GM21717 (cell line): ENCODE results near the gene DHX29.

Experiments used
- ATAC-seq: cut with Tn5 transposase; IDR thresholded peaks from one replicate; pipeline ENCODE4 v1.9.1; 2021; ENCODE audit warnings: mild to moderate bottlenecking, moderate library complexity; ENCODE audit not compliant: unreplicated experiment

DHX29 gene

GRCh38 chr5:55232271-55232984 lies 75.1 kb downstream of the DHX29 start:
- ATAC-seq, result no peak

DNA sequence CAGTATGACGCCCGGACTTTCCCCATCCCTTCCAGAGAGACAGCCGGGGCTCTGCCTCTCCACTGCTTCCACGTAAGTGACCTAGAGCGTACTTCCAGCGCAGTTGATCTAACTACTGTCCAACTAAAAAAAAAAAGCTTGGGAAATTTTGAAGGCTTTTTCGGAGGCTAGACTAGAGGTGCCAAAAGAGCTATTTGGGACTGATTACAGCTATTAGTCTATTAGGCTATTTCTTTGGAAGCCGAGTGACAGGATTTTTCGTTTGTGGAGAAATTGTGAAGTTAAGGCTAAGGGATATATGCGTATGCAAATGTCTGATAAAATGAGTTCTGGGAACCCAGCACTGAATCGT lies 75.6 kb downstream of the DHX29 start:
- ATAC-seq, result no peak

- no peak for ATAC-seq
Observed at GRCh38 chr5:55231029-55231918, 76.2 kb downstream of the DHX29 start.

DNA sequence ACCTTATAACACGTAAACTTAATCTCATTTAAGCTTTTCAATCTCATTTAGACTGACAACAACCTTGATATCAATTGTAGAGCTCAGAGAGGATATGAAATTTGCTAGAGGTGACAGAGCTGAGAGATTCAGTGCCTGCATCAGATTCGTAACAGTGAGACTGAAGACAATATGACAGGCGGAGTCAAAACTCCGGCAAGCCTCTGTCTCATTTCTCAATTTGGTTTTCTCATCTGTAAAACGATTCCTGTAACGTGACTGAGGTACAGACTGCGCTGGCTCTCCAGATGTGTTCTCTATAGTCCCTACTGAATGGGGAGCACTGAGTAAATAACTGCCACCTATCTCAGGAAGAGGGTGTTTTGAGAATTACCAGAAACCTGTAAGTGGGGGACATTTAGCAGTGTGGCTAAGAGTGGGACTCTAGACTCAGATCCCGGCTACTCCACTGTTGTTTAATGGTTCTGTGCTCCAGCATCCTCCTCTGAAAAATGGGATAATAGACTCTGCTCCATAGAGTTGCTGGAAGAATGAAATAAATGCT lies 77.3 kb downstream of the DHX29 start:
- no peak for ATAC-seq

DNA sequence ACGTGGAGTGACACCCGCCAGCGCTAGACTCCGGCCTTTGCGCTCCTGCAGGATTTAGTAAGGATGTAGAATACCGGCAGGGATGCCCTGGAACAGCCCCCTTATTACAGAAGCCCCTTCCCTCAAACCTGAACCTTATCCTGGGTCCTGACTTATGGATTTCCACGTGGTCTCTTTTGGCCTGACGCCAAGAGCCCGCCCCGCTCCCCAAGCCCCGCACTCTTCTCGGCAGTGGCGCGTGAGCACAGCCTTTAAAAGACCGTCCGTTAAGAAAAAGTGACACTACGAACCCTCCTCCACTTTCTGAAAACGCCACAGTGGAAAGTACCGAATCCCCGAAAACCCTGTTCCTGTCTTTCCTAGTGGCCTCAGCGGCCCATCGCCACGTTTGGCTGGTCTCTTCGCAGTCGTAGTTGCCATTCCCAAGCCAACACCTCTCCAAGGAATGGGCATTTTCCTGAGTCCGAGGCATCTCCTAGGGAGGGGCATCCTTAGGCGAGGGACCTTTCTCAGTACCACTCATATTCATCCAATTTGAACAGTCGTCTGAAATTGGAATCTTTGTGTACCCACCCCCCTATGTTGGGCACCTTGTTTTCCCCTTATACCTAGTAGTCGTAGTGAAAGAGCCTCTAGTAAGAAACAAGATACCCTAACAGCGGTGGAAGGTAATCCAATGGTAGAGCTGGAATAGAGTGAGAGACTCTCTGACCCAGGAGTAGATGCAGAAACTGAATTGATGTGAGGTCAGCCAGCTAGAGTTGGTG lies 79.6 kb downstream of the DHX29 start:
- ATAC-seq, result no peak

- peak; percentile 51 for ATAC-seq
Observed at GRCh38 chr5:55226934-55227663, 80.4 kb downstream of the DHX29 start, which contains the start of gene MCIDAS. Gene MCIDAS, minus strand, starts transcription at chr5:55227315. Its CDS starts 177 bp downstream, at chr5:55227138.

DNA sequence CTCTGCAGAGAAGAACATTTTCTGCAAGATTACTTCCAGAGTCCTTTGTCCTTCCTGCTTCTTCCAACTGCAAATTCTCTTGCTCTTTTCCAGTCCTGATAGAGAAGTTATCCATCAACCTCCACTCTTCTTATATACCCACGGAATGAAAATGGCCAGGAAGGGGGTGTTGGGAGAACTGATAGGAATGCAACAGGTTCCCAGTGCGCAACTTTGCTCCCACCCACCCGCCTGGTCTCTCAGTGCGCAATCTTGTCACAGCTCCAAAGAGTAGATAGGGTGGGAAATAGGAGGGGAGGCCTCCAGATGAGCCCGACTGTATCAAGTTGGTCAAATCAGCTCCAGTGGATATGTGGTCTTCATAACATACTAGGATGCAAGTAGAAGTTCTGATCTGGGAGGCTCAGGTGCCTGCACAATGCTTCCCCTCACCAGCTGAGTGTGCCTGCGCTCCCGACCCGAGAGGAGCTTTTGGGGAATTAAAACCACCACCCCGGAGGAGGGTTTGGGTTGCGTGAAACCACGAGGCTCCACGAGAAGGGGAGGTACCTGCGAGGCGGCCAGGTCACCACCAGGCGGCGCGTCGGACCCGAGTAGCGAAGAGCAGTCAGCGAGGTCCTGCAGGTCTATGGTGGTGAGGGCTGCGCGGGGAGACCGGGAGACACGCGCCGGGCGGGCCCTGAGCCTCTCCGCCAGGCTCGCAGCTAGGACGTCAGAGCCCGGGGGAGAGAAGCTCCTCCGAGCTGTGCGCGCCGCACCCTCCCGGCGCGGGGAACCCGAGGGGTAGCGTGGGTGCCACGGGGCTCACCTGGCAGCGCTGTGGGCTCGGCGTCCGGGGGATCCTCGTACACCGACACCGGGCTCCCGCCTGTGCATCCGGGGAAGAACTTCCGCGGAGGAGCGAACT lies 81.2 kb downstream of the DHX29 start:
- ATAC-seq, result peak; percentile 63

DNA sequence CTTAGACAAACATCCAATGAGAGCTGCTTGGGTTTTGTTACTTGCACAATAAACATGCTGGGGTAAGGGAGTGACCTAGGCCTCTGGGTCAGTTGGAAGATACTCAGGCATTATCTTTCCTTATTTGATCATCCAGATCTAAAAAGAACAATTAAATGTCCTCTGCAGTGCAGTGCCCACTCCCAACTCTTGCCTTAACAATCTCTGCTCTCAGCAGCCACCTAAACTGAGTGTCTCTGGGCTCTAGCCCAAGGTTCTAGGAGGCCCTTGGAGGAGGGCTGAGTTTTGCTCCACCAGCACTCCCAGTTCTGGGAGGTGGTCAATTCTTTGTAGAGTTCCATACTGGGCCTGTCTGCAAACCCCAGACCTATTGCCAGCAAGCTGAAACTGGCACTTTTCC lies 82.1 kb downstream of the DHX29 start:
- no peak for ATAC-seq

DNA sequence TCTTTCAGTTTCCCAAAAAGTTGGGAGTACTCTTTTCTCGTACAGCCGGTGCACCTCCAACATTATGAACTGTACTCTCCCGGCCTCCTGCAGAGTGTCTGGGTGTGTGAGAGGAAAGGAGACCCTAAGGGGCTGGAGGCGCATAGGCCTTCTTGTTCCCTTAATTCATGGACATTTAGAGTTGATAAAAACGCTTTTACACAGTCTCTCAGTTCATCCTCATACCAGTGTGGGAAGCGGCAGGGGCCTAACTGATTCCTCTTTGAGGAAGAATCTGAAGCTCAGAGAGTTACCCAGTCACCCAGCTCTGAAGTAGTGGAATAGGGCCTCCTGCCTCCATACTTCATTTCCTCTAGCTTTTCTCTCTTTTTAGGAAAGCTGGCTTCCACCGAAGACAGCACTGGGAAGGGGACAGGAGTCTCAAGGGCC lies 83.7 kb downstream of the DHX29 start:
- no peak for ATAC-seq

DNA sequence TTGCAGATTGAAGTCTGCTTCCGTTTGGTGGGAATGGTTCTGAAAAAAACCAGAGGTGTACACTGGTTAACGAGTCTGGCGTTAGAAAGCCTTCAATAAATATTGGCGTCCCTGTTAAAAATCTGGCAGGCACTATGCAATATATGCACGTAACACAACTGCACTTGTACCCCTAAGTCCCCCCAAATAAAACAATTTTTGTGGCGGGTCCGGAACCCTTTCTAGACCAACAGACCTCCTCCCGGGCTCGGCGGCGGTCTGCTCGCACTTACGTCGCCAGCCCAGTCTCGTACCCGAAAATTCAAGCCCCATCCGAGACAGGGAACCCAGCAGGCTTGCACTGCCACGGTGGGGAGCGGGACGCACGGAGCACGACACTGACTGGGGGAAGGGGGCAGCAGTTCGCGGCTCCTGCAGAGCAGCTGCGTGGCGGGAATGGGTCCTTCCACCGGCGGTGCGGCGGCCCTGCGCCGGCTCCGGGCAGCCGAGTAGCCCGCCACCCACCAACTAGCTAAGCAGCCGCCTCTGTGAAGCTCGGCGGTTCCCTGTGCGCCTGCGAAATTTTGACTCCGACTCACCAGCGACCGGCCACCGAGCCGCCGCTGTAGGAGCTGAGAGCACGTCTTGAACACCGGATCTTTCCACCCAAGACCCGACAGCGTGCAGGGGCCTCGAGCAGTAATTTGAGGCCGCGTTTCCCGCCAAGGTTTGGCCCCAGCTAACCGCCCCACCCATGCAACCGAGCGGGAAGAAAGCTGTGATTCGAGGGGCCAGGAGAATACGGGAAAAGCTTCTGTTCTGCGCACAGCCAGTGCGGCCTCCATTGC lies 84.3 kb downstream of the DHX29 start:
- no peak for ATAC-seq

DNA sequence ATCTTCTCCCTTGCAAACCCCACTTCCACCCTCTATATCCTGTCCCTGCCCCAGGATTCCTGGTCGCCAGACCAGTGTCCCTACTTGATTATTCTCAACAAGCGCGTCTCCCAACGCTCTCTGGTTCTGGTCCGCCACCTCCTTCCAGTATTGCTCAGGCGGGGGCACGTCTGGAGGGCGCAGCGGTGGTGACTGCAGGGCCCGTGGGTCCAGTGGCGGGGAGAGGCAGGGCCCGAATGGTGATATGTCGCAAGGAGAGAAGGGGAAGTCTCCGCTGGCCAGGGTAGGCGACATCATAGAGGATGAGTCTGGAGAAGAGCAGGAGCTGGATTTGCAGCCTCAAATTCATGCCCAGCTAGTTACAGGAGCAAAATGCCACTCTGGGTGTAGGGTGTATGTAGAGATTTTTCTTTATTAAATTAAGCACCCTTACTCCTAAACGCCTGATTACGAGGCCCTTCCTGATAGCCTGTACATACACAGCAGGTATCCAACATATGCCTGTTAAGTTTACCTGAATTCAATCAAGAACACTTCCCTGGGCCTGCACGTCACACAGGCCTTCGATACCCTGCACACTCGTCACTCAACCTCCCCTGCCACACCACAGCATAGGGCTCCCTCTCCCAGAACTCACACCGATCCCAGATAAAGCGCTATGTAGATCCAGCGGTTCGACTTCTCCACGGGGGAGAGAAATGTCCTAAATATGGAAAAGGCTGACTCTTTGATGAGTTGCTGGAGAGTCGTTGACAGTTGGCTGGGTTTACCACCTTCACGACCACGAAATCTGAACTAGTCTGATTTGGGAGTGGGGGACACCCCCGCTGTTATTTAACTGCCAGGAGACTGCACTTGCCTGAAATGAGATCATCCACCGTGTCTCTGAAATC lies 85.2 kb downstream of the DHX29 start:
- no peak for ATAC-seq

DNA sequence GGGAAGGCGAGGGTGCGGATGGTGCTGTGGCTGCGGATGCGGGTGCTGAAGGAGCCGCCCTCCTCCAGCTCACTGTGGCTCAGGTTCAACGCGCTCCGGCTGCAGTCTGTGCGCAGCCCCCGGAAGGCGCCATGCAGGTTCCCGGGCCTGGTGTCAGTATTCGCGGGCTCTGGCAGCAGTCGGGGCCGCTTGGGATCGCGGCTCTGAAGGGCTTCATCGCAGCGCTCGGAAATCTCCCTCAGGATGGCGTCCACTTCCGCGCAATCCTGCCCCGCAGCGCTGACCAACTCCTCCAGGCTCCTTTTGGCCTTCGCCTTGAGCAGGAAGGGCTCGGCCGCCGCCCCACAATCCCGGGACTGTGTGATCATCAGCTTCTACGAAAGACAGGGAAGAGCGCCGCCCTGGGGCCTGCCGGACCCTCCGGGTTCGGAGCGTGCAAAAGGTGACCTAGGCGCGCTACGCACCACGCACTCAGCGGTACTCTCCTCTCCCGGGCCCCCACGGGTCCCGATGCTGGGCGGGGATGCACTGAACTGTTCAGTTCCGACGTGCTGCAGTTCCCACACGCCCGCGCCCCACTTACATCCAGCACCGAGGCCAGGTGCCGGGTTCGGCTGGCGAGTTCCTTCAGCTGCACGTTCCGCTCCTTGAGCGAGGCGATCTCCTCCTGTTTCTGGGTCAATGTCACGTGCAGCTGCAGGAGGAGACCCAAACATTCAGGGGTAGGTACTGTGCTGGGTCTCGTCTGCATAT lies 86.9 kb downstream of the DHX29 start:
- ATAC-seq, result no peak

DNA sequence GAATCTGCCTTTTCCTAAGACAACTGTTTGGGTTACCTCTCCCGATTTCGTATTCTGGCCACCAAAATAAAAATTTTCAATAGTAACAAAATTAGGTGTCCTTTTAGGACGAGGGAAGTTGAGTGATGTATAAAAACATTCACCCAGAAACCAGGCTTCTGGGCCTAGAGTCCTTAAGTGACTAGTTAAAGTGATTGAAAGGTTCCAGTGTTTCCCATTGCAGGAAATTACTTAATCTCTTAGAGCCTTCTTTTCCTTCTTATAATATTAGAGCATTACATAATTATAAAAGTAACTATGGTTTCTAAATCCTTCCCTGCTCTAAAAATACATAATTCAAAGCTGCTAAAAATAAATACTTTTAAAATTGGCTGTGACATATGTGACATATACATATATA lies 87.7 kb downstream of the DHX29 start:
- ATAC-seq, result no peak

DNA sequence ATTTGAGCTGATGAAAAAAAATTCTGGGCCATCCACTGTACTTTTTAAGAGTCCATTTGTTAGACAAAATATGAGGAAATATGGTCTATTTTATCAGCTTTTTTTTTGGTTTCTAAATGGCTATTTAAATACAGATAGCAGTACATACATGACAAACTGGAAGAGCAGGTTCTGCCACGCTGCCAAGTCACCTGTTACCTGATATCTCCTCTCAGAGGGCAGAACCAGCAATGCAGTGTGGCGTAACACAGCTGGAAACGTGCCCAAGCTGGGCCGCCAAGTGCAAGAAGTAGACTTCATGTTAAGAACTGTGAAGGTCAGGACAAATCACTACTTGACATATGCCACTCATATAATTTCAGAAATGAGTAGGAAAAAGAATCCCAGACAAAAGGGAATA lies 88.5 kb downstream of the DHX29 start:
- ATAC-seq, result no peak

- ATAC-seq, result no peak
Observed at GRCh38 chr5:55211184-55211874, 96.2 kb downstream of the DHX29 start.
